ENCODE measurements around the gene KSR2. TPM values are rescaled to one million over a fixed set of nuclear protein-coding genes. Genes with fewer than 3 reads are reported as not detected.

Gene KSR2
- total RNA-seq, 1 experiment from 2014 or later, result not detected

DNA sequence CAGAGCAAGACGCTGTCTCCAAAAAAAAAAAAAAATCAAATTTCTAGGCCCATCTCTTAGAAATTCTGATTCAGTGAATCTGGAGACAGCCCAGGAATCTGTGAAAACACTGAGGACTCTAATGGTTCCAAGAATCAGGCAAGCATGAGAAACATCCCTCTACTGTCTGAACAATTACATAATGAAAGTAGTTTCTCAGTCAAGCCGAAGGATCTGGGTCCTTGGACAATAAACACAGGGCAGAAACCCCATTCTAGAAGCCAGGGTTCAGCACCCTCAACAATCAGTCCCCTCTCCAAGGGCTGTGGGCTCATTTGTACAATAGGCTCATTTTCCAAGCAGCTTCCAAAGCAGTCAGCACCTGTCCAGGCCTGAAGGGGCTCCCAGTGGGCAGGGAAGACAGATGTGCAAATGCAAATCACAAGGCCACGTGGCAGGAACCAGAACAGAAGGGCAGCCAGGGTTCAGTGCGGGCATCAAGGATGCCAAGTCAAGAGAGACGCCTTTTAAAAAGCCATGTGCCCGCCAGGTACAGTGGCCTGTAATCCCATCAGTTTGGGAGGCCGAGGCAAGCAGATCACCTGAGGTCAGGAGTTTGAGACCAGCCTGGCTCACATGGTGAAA, 96.1 kb downstream of the KSR2 start:
- CTCF ChIA-PET, result interaction anchor here (1.0 kb wide), 1 partner anchor 19 kb away, joined by 9 read pairs; no protein-coding TSS in a partner anchor

GRCh38 chr12:117869551-117869950, 99.2 kb downstream of the KSR2 start:
- H3K27me3 ChIP-seq (replicated peaks; ENCODE audit: insufficient read depth, low read depth, low read length, poor library complexity), result no peaks in the 10 kb centered on the region
- no peak overlapping the region for H3K27ac ChIP-seq (ENCODE audit: low read depth, low read length, poor library complexity, severe bottlenecking)
- no peak overlapping the region for H3K4me3 ChIP-seq (ENCODE audit: low read depth, low read length, poor library complexity, severe bottlenecking)
- CTCF ChIA-PET, result no interaction called here
- no peaks in the 10 kb centered on the region for H3K9me3 ChIP-seq (ENCODE audit: low read depth, low read length, poor library complexity, severe bottlenecking)
- BruUV-seq (replicated peaks), result no TSS peak
- H3K36me3 ChIP-seq (ENCODE audit: insufficient read depth, low read length, poor library complexity, severe bottlenecking), result no peaks in the 10 kb centered on the region
- POLR2A ChIA-PET (ENCODE audit: low non-redundant PET), result no interaction called here
- no peak for DNase-seq (ENCODE audit: low spot score)
- no peak for TF ChIP-seq EZH2 (IDR thresholded peaks at IDR 0.05; ENCODE audit: borderline replicate concordance, low read depth, low read length, poor library complexity, severe bottlenecking)
- TF ChIP-seq, protein P1, sequence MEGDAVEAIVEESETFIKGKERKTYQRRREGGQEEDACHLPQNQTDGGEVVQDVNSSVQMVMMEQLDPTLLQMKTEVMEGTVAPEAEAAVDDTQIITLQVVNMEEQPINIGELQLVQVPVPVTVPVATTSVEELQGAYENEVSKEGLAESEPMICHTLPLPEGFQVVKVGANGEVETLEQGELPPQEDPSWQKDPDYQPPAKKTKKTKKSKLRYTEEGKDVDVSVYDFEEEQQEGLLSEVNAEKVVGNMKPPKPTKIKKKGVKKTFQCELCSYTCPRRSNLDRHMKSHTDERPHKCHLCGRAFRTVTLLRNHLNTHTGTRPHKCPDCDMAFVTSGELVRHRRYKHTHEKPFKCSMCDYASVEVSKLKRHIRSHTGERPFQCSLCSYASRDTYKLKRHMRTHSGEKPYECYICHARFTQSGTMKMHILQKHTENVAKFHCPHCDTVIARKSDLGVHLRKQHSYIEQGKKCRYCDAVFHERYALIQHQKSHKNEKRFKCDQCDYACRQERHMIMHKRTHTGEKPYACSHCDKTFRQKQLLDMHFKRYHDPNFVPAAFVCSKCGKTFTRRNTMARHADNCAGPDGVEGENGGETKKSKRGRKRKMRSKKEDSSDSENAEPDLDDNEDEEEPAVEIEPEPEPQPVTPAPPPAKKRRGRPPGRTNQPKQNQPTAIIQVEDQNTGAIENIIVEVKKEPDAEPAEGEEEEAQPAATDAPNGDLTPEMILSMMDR (conservative IDR thresholded peaks at IDR 0.05; ENCODE audit: low read depth, low read length), result no peak
- H3K4me1 ChIP-seq (ENCODE audit: insufficient read depth, low read length, poor library complexity, severe bottlenecking), result no peaks in the 10 kb centered on the region
- intact Hi-C loops (cut with micrococcal nuclease; ENCODE audit: unreplicated experiment), result no loop called here

More for the DNA sequence above, 96.1 kb downstream of the KSR2 start:
- no peaks in the 10 kb centered on the region for H3K36me3 ChIP-seq (ENCODE audit: insufficient read depth, low read length, poor library complexity, severe bottlenecking)
- intact Hi-C loops (cut with micrococcal nuclease; ENCODE audit: unreplicated experiment), result loop anchor here (5.0 to 10.0 kb wide), 2 partner anchors 232 to 505 kb away; partner anchors contain the start of genes SUDS3 and VSIG10
- no peaks in the 10 kb centered on the region for H3K9me3 ChIP-seq (ENCODE audit: low read depth, low read length, poor library complexity, severe bottlenecking)
- no peaks in the 10 kb centered on the region for H3K4me1 ChIP-seq (ENCODE audit: insufficient read depth, low read length, poor library complexity, severe bottlenecking)
- H3K4me3 ChIP-seq (ENCODE audit: low read depth, low read length, poor library complexity, severe bottlenecking), result no peak overlapping the region
- no TSS peak for BruUV-seq (replicated peaks)
- POLR2A ChIA-PET (ENCODE audit: low non-redundant PET), result no interaction called here
- no peak for DNase-seq (ENCODE audit: low spot score)
- H3K27me3 ChIP-seq (replicated peaks; ENCODE audit: insufficient read depth, low read depth, low read length, poor library complexity), result peaks cover 4% of the 10 kb centered on the region
- no peak overlapping the region for H3K27ac ChIP-seq (ENCODE audit: low read depth, low read length, poor library complexity, severe bottlenecking)
- TF ChIP-seq, protein P1 (conservative IDR thresholded peaks at IDR 0.05; ENCODE audit: low read depth, low read length), result no peak
- TF ChIP-seq EZH2 (IDR thresholded peaks at IDR 0.05; ENCODE audit: borderline replicate concordance, low read depth, low read length, poor library complexity, severe bottlenecking), result no peak

DNA sequence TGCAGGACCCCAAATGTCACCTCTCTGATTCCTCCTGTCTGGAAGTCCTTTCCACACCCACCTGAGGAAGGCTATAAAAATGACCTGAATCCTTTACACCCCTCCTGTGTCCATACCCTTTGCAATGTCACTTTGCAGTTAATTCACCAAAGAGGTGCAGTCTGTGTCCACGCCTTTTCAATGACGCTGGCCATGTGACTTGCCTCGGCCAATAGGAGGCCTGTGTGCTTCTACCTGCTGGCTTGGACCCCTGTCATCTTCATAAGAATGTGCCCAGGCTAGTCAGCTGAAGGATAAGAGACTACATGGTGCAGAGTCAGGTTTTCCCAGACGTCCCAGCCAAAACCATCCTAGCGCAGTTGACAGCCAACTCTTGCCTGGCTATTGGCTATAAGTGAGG, 101.4 kb downstream of the KSR2 start:
- TF ChIP-seq, protein P1 (conservative IDR thresholded peaks at IDR 0.05; ENCODE audit: low read depth, low read length), result no peak
- no peak for TF ChIP-seq EZH2 (IDR thresholded peaks at IDR 0.05; ENCODE audit: borderline replicate concordance, low read depth, low read length, poor library complexity, severe bottlenecking)
- DNase-seq (ENCODE audit: low spot score), result no peak
- Histone ChIP-seq H3K4me1 (ENCODE audit: insufficient read depth, low read length, poor library complexity, severe bottlenecking) (no peaks in the 10 kb centered on the region), H3K4me3 (ENCODE audit: low read depth, low read length, poor library complexity, severe bottlenecking) (no peak overlapping the region), H3K9me3 (ENCODE audit: low read depth, low read length, poor library complexity, severe bottlenecking) (no peaks in the 10 kb centered on the region), H3K36me3 (ENCODE audit: insufficient read depth, low read length, poor library complexity, severe bottlenecking) (no peaks in the 10 kb centered on the region), H3K27me3 (replicated peaks; ENCODE audit: insufficient read depth, low read depth, low read length, poor library complexity) (no peaks in the 10 kb centered on the region), H3K27ac (ENCODE audit: low read depth, low read length, poor library complexity, severe bottlenecking) (no peak overlapping the region)
- intact Hi-C loops (cut with micrococcal nuclease; ENCODE audit: unreplicated experiment), result no loop called here
- ChIA-PET POLR2A (ENCODE audit: low non-redundant PET) (no interaction called here), CTCF (no interaction called here)
- no TSS peak for BruUV-seq (replicated peaks)

Measured in A673 (cell line).